Suprapubic skin (tissue), 4 donors: ENCODE measurements around the gene MCC. TPM values are rescaled to one million over a fixed set of nuclear protein-coding genes. Genes with fewer than 3 reads are reported as not detected.
"Not testable (repeated sequence)": the region's sequence is repeated elsewhere in the genome, so short reads cannot be mapped to it uniquely, and the experiment has no call there.

Experiments
- DNase-seq, 2 donors: peaks; one replicate each; pipeline ENCODE4 v3.0.0-alpha.2; 2019; ENCODE audit warnings: low spot score in 2 of 2
- H3K27ac ChIP-seq: fragments of 200-600 bp; sonication (generic); one replicate; pipeline ENCODE4 v1.5.1; 2019
- H3K27me3 ChIP-seq: fragments of 200-600 bp; sonication (generic); one replicate; pipeline ENCODE4 v1.5.1; 2019
- H3K36me3 ChIP-seq: fragments of 200-600 bp; sonication (generic); one replicate; pipeline ENCODE4 v1.5.1; 2019
- H3K4me1 ChIP-seq: fragments of 200-600 bp; sonication (generic); one replicate; pipeline ENCODE4 v1.5.1; 2019
- H3K4me3 ChIP-seq: fragments of 200-600 bp; sonication (generic); one replicate; pipeline ENCODE4 v1.5.1; 2019; ENCODE audit warnings: mild to moderate bottlenecking
- H3K9me3 ChIP-seq: fragments of 200-600 bp; sonication (generic); one replicate; pipeline ENCODE4 v1.5.1; 2019
- CTCF ChIP-seq, 2 donors: fragments of 200-600 bp in 1 of 2; fragments of 450-650 bp in 1 of 2; sonication (generic) in 1 of 2; IDR thresholded peaks; one replicate each; pipeline ENCODE4 v1.5.1; 2016 to 2019; ENCODE audit warnings: antibody characterized with exemption in 2 of 2, mild to moderate bottlenecking in 1 of 2, moderate library complexity in 1 of 2
- EP300 ChIP-seq: sonication (generic); formaldehyde crosslinking; IDR thresholded peaks from one replicate; pipeline ENCODE4 v1.6.1; 2017; ENCODE audit warnings: antibody characterized with exemption
- POLR2A ChIP-seq, 2 donors: fragments of 450-650 bp; IDR thresholded peaks; one replicate each; pipeline ENCODE4 v1.6.1; 2017; ENCODE audit warnings: antibody characterized with exemption in 2 of 2, mild to moderate bottlenecking in 2 of 2, moderate library complexity in 2 of 2
- POLR2AphosphoS5 ChIP-seq, 3 donors: sonication (generic); formaldehyde crosslinking; IDR thresholded peaks; one replicate each; pipeline ENCODE4 v1.6.1; 2017; ENCODE audit warnings: antibody characterized with exemption in 3 of 3
- WGBS: methylation state at CpG from one replicate; pipeline ENCODE4 v1.1.5; 2018; 5-methylcytosine and 5-hydroxymethylcytosine counted together
- total RNA-seq, 4 donors: library from RNA; depleted of rRNA; stranded (reverse); fragments of >200 nt; gene quantifications; one replicate each; pipeline ENCODE4 v1.1.0, GENCODE V29; 2016

Gene MCC
- total RNA-seq, 4 donors from 2014 or later: 67.7 to 105 (median 86.6) TPM

GRCh38 chr5:113082547-113082905, 405.7 kb downstream of the MCC start:
- no peaks in the 10 kb centered on the region for H3K4me1 ChIP-seq
- no peak overlapping the region for H3K27ac ChIP-seq
- no peak for DNase-seq
- H3K27me3 ChIP-seq: no peaks in the 10 kb centered on the region
- no peak for TF ChIP-seq POLR2AphosphoS5 (IDR thresholded peaks at IDR 0.05)
- no peak for TF ChIP-seq POLR2A (IDR thresholded peaks at IDR 0.05)
- TF ChIP-seq CTCF (IDR thresholded peaks at IDR 0.05): no peak
- no peak for TF ChIP-seq EP300
- 75% methylated on average over 7 of the region's 7 CpGs for WGBS
- peaks cover 34% of the 10 kb centered on the region for H3K36me3 ChIP-seq
- H3K4me3 ChIP-seq: no peak overlapping the region
- no peaks in the 10 kb centered on the region for H3K9me3 ChIP-seq

- no peak for DNase-seq
- WGBS: 69% methylated on average over 5 of the region's 5 CpGs
- no peaks in the 10 kb centered on the region for H3K27me3 ChIP-seq
- H3K4me3 ChIP-seq: no peak overlapping the region
- no peaks in the 10 kb centered on the region for H3K4me1 ChIP-seq
- H3K27ac ChIP-seq: no peak overlapping the region
- TF ChIP-seq POLR2AphosphoS5 (IDR thresholded peaks at IDR 0.05) (no peak), EP300 (no peak), POLR2A (IDR thresholded peaks at IDR 0.05) (no peak), CTCF (IDR thresholded peaks at IDR 0.05) (no peak)
- H3K36me3 ChIP-seq: peaks cover 34% of the 10 kb centered on the region
- H3K9me3 ChIP-seq: no peaks in the 10 kb centered on the region
These were observed 406.2 kb downstream of the MCC start for GRCh38 chr5:113081881-113082546.

- Histone ChIP-seq H3K27me3 (no peaks in the 10 kb centered on the region), H3K36me3 (peaks cover 37% of the 10 kb centered on the region), H3K27ac (no peak overlapping the region), H3K4me1 (no peaks in the 10 kb centered on the region), H3K9me3 (no peaks in the 10 kb centered on the region), H3K4me3 (no peak overlapping the region)
- no peak for TF ChIP-seq CTCF (IDR thresholded peaks at IDR 0.05)
- no peak for TF ChIP-seq POLR2A (IDR thresholded peaks at IDR 0.05)
- no peak for DNase-seq
- 85% methylated on average over 4 of the region's 4 CpGs for WGBS
These were observed 407.0 kb downstream of the MCC start for GRCh38 chr5:113081091-113081839.

GRCh38 chr5:113076649-113077048, 411.6 kb downstream of the MCC start:
- H3K4me3 ChIP-seq, H3K9me3 ChIP-seq, H3K4me1 ChIP-seq, H3K27ac ChIP-seq, DNase-seq, H3K27me3 ChIP-seq: not testable (repeated sequence)
- H3K36me3 ChIP-seq: peaks cover 22% of the 10 kb centered on the region
- WGBS: 93% methylated on average over 2 of the region's 2 CpGs

- H3K27me3 ChIP-seq: no peaks in the 10 kb centered on the region
- WGBS: 91% methylated on average over 15 of the region's 21 CpGs
- no peak overlapping the region for H3K27ac ChIP-seq
- no peaks in the 10 kb centered on the region for H3K9me3 ChIP-seq
- no peaks in the 10 kb centered on the region for H3K4me1 ChIP-seq
- TF ChIP-seq POLR2A (IDR thresholded peaks at IDR 0.05): no peak
- TF ChIP-seq EP300: no peak
- TF ChIP-seq POLR2AphosphoS5 (IDR thresholded peaks at IDR 0.05): no peak
- TF ChIP-seq CTCF (IDR thresholded peaks at IDR 0.05): no peak
- no peak overlapping the region for H3K4me3 ChIP-seq
- no peak for DNase-seq
- peaks cover 19% of the 10 kb centered on the region for H3K36me3 ChIP-seq
These were observed 413.2 kb downstream of the MCC start for GRCh38 chr5:113075019-113075418.

GRCh38 chr5:113073629-113074034, 414.6 kb downstream of the MCC start:
- 93% methylated on average over 11 of the region's 11 CpGs for WGBS
- DNase-seq: not testable (repeated sequence)

More at GRCh38 chr5:113073629-113074034, 414.6 kb downstream of the MCC start:
- not testable (repeated sequence) for H3K27me3 ChIP-seq, H3K9me3 ChIP-seq, H3K4me1 ChIP-seq, H3K4me3 ChIP-seq, H3K27ac ChIP-seq
- H3K36me3 ChIP-seq: peaks cover 26% of the 10 kb centered on the region
